ENCODE measurements around the gene ABHD12B. TPM values are rescaled to one million over a fixed set of nuclear protein-coding genes. Genes with fewer than 3 reads are reported as not detected.

The ABHD12B gene
- total and polyA plus RNA-seq, 2 of the 13 experiments (the other 11 are each of a cell fraction or from before 2014, with no cell fraction given), result not detected

- TF ChIP-seq SCMH1 (CRISPR knock-in tag; IDR thresholded peaks at IDR 0.05; ENCODE audit: borderline replicate concordance) (no peak), NFE2 (CRISPR knock-in tag; IDR thresholded peaks at IDR 0.05) (no peak), ZNF232 (CRISPR knock-in tag; IDR thresholded peaks at IDR 0.05; ENCODE audit: borderline replicate concordance) (no peak), MIXL1 (CRISPR knock-in tag; IDR thresholded peaks at IDR 0.05) (no peak), GATA4 (IDR thresholded peaks at IDR 0.05; ENCODE audit: borderline replicate concordance, low read depth) (no peak)
Observed at GRCh38 chr14:50932592-50933495, 61.0 kb downstream of the ABHD12B start (continued).

GRCh38 chr14:50935126-50936015 is 63.5 kb downstream of the ABHD12B start:
- no peaks in the 10 kb centered on the region for H3K27me3 ChIP-seq (ENCODE audit: control insufficient read depth in 1 of 2, insufficient read depth in 2 of 2, low read length in 2 of 2)
- peak overlapping the region; percentile 76 for H3K27ac ChIP-seq (ENCODE audit: extremely low read length, insufficient read depth, low read length)
- ATAC-seq (peak; percentile 96), FAIRE-seq (peak; percentile 96), DNase-seq (ENCODE audit: low spot score) (peak; percentile 88)
- intact Hi-C loops (cut with micrococcal nuclease; ENCODE audit: unreplicated experiment), result loop anchor here (1.0 to 5.0 kb wide), 4 partner anchors 8 to 103 kb away; partner anchors contain the start of gene NIN
- peaks cover 15% of the 10 kb centered on the region for H3K79me2 ChIP-seq (ENCODE audit: insufficient read depth, low read length)
- H3K36me3 ChIP-seq (replicated peaks in 1 of 2; ENCODE audit: control insufficient read depth in 1 of 2, insufficient read depth in 2 of 2, low read length in 2 of 2), result peaks cover 12 to 35% of the 10 kb centered on the region in 2 experiments
- H3K4me3 ChIP-seq (replicated peaks in 1 of 3; ENCODE audit: insufficient read depth in 1 of 3, low read depth in 2 of 3, low read length in 3 of 3), result peak overlapping the region in 1 of 3 experiments; percentile 25; a peak in 2 of 6 replicates
- ChIA-PET CTCF (ENCODE audit: low intra/inter-chr PET ratio, low total read pairs) (no interaction called here), POLR2A (interaction anchor here (0.7 to 3.4 kb wide), 7 partner anchors 9 to 106 kb away, joined by 3 to 44 read pairs (median 3); partner anchors contain the start of gene PYGL)
- in situ Hi-C loops (cut with HindIII; ENCODE audit: extremely low pct_ligation_motif_present, low pct_unique_long_range_greater_than_20kb), result no loop called here
- peak overlapping the region; percentile 65 for H3K4me2 ChIP-seq (ENCODE audit: low read depth, low read length)
- 0 out of 2 replicates have a peak overlapping the region, but pooled peaks have one; percentile 20 for H3K9ac ChIP-seq (ENCODE audit: insufficient read depth, low read depth, low read length)
- H3K4me1 ChIP-seq (ENCODE audit: insufficient read depth, low read length), result peaks cover 66% of the 10 kb centered on the region
- no TSS peak for BruUV-seq (replicated peaks)
- H2AFZ ChIP-seq (ENCODE audit: low read length), result no peak overlapping the region
- peaks cover 7% of the 10 kb centered on the region; the same call in 1 of the 2 replicates for H4K20me1 ChIP-seq (ENCODE audit: insufficient read depth, low read length)
- WGBS (ENCODE audit: low lambda C conversion rate), result 24% methylated on average over 4 of the region's 5 CpGs
- H3K9me3 ChIP-seq (ENCODE audit: low read length), result no peaks in the 10 kb centered on the region
- TF ChIP-seq, protein P1, sequence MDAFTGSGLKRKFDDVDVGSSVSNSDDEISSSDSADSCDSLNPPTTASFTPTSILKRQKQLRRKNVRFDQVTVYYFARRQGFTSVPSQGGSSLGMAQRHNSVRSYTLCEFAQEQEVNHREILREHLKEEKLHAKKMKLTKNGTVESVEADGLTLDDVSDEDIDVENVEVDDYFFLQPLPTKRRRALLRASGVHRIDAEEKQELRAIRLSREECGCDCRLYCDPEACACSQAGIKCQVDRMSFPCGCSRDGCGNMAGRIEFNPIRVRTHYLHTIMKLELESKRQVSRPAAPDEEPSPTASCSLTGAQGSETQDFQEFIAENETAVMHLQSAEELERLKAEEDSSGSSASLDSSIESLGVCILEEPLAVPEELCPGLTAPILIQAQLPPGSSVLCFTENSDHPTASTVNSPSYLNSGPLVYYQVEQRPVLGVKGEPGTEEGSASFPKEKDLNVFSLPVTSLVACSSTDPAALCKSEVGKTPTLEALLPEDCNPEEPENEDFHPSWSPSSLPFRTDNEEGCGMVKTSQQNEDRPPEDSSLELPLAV (CRISPR knock-in tag; conservative IDR thresholded peaks at IDR 0.05; ENCODE audit: low read depth), result no peak
- no peak for TF ChIP-seq SNAPC5 (CRISPR knock-in tag; IDR thresholded peaks at IDR 0.05; ENCODE audit: borderline replicate concordance)
- TF ChIP-seq, protein P2, sequence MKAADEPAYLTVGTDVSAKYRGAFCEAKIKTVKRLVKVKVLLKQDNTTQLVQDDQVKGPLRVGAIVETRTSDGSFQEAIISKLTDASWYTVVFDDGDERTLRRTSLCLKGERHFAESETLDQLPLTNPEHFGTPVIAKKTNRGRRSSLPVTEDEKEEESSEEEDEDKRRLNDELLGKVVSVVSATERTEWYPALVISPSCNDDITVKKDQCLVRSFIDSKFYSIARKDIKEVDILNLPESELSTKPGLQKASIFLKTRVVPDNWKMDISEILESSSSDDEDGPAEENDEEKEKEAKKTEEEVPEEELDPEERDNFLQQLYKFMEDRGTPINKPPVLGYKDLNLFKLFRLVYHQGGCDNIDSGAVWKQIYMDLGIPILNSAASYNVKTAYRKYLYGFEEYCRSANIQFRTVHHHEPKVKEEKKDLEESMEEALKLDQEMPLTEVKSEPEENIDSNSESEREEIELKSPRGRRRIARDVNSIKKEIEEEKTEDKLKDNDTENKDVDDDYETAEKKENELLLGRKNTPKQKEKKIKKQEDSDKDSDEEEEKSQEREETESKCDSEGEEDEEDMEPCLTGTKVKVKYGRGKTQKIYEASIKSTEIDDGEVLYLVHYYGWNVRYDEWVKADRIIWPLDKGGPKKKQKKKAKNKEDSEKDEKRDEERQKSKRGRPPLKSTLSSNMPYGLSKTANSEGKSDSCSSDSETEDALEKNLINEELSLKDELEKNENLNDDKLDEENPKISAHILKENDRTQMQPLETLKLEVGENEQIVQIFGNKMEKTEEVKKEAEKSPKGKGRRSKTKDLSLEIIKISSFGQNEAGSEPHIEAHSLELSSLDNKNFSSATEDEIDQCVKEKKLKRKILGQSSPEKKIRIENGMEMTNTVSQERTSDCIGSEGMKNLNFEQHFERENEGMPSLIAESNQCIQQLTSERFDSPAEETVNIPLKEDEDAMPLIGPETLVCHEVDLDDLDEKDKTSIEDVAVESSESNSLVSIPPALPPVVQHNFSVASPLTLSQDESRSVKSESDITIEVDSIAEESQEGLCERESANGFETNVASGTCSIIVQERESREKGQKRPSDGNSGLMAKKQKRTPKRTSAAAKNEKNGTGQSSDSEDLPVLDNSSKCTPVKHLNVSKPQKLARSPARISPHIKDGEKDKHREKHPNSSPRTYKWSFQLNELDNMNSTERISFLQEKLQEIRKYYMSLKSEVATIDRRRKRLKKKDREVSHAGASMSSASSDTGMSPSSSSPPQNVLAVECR (CRISPR knock-in tag; IDR thresholded peaks at IDR 0.05; ENCODE audit: borderline replicate concordance), result peak; percentile 71; the same call in 1 of the 2 replicates
- TF ChIP-seq YEATS4 (CRISPR knock-in tag; IDR thresholded peaks at IDR 0.05; ENCODE audit: borderline replicate concordance), result peak; percentile 78; the same call in 1 of the 2 replicates
- peak; percentile 100 for TF ChIP-seq RARA (CRISPR knock-in tag; IDR thresholded peaks at IDR 0.05)
